ENCODE measurements around the gene TMEM171. TPM values are rescaled to one million over a fixed set of nuclear protein-coding genes. Genes with fewer than 3 reads are reported as not detected.

The TMEM171 gene
- total and polyA plus RNA-seq, 9 donors = 0.10 to 0.42 TPM; not detected in 7

- no peaks in the 10 kb centered on the region for H3K36me3 ChIP-seq
- no peaks in the 10 kb centered on the region for H3K4me1 ChIP-seq (ENCODE audit: insufficient read depth)
- no peak for DNase-seq
- intact Hi-C loops (cut with DNase I) = no loop called here
- no peak overlapping the region for H3K27ac ChIP-seq
- no peaks in the 10 kb centered on the region for H3K9me3 ChIP-seq
- no peak overlapping the region for H3K4me3 ChIP-seq
- TF ChIP-seq CTCF (IDR thresholded peaks at IDR 0.05) = no peak
- no peak for TF ChIP-seq EP300 (IDR thresholded peaks at IDR 0.05)
- TF ChIP-seq POLR2A (IDR thresholded peaks at IDR 0.05) = no peak
- no peaks in the 10 kb centered on the region for H3K27me3 ChIP-seq
These were observed 60.2 kb downstream of the TMEM171 start for GRCh38 chr5:73180566-73180965.

Other genes starting within 250 kb of the TMEM171 start
- 10 to 100 TPM; 25.2 to 34.4 (median 26.1) TPM for gene FCHO2, start 164.5 kb upstream of the TMEM171 start, total RNA-seq
- 10 to 100 TPM; 12.1 to 15.4 TPM for gene FCHO2, start 164.5 kb upstream of the TMEM171 start, polyA plus RNA-seq
- gene TMEM174, start 52.6 kb downstream of the TMEM171 start, total RNA-seq = not detected
- gene TMEM174, start 52.6 kb downstream of the TMEM171 start, polyA plus RNA-seq = not detected

All from ovary (tissue), 9 donors.